ENCODE measurements around the gene DNMT3L. TPM values are rescaled to one million over a fixed set of nuclear protein-coding genes. Genes with fewer than 3 reads are reported as not detected.

DNMT3L gene
- total RNA-seq: not detected

DNA sequence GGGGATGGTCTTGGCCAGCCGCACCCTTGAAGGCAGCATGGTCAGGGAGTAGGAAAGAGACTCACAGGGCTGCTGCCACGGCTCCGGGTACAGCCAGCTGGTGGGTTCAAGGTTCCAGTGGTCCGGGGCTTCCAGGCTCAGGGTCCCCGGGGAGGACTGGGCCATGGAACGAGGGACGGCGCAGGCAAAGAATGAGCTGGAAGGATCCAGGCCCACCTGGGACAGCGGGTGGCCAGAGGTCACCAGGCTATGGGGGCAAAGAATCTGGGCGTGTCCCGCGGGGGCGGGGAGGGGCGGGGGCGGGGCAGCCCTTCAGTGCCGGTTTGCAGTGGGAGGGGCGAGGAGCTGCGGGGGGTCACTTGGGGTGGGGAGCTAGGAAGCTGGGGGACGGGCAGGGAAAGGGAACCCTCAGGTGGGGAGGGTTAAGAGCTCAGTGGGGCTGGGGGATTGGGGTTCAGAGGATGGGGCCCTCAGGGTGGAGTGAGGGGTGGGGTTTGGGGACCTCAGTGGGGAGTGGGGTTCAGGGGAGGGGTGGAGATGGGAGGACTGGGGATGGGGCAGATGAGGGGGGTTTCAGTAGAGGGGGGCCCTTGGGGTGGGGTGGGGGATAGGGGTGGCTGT lies at the start of gene DNMT3L:
TSS of gene DNMT3L (minus strand) at position 223 of the 621 bp plus-strand sequence. CDS start 638 bp downstream, outside the sequence.
- TF ChIP-seq POLR2AphosphoS5 (IDR thresholded peaks at IDR 0.05): no peak
- TF ChIP-seq, protein P1, sequence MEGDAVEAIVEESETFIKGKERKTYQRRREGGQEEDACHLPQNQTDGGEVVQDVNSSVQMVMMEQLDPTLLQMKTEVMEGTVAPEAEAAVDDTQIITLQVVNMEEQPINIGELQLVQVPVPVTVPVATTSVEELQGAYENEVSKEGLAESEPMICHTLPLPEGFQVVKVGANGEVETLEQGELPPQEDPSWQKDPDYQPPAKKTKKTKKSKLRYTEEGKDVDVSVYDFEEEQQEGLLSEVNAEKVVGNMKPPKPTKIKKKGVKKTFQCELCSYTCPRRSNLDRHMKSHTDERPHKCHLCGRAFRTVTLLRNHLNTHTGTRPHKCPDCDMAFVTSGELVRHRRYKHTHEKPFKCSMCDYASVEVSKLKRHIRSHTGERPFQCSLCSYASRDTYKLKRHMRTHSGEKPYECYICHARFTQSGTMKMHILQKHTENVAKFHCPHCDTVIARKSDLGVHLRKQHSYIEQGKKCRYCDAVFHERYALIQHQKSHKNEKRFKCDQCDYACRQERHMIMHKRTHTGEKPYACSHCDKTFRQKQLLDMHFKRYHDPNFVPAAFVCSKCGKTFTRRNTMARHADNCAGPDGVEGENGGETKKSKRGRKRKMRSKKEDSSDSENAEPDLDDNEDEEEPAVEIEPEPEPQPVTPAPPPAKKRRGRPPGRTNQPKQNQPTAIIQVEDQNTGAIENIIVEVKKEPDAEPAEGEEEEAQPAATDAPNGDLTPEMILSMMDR (IDR thresholded peaks at IDR 0.05): no peak
- Histone ChIP-seq H3K36me3 (no peaks in the 10 kb centered on the region), H3K4me1 (no peaks in the 10 kb centered on the region), H3K27me3 (peaks cover 0 to 36% (median 0%) of the 10 kb centered on the region in 4 donors), H3K27ac (replicated peaks in 1 of 4) (no peak within 1 kb of the TSS), H3K9me3 (peaks cover 0 to 9% (median 5%) of the 10 kb centered on the region in 4 donors), H3K4me3 (no peak within 1 kb of the TSS)
- intact Hi-C loops (cut with DNase I): no loop called here
- WGBS: 62% methylated on average over 10 of the region's 19 CpGs
- no peak for DNase-seq (ENCODE audit: extremely low spot score)

DNA sequence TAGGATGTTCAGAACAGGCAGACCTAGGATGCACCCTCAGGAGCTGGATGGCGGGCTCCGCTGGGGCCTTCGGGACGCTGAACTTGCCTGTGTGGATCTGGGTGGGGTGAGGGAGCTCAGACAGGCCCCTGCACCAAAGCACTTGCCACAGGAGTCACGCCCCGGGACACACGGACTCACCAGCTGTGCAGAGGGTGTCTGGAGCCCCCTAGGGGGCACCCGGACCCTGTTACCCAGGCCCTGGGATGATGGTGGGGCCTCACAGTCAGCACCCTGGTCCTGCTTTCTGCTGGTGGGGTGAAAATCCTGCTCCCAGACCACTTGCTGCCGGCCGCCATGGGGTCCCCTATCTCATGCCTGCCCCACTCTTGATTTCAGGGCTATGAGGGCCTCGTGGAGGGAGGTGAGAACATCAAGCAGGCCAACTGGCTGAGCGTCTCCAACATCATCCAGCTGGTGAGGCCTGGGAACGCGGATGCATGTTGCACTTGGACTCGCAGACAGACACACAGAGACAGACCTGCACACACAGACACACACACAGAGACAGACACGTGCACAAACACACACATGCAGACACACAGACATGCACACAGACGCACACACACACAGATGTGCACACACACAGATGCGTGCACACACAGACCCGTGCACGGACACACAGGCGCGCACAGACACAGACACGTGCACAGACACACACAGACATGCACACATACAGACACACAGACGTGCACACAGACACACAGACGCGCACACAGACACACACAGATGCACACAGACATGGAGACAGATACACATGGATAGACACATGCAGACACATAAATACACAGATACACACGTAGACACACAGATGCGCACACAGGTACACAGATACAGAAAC lies 49.2 kb upstream of the DNMT3L start:
- intact Hi-C loops (cut with DNase I): no loop called here
- H3K27me3 ChIP-seq: no peaks in the 10 kb centered on the region
- peaks cover 44 to 86% (median 84%) of the 10 kb centered on the region in 4 donors for H3K36me3 ChIP-seq
- H3K27ac ChIP-seq (replicated peaks in 1 of 4): no peak overlapping the region
- no peak overlapping the region for H3K4me3 ChIP-seq
- no peak for DNase-seq (ENCODE audit: extremely low spot score)
- WGBS: 82% methylated on average over 20 of the region's 28 CpGs
- peaks cover under 1 to 20% (median 7%) of the 10 kb centered on the region in 4 donors for H3K4me1 ChIP-seq
- TF ChIP-seq EP300 (IDR thresholded peaks at IDR 0.05) (no peak), POLR2AphosphoS5 (IDR thresholded peaks at IDR 0.05) (no peak), POLR2A (IDR thresholded peaks at IDR 0.05; ENCODE audit: low read depth) (no peak)
- H3K9me3 ChIP-seq: no peaks in the 10 kb centered on the region

DNA sequence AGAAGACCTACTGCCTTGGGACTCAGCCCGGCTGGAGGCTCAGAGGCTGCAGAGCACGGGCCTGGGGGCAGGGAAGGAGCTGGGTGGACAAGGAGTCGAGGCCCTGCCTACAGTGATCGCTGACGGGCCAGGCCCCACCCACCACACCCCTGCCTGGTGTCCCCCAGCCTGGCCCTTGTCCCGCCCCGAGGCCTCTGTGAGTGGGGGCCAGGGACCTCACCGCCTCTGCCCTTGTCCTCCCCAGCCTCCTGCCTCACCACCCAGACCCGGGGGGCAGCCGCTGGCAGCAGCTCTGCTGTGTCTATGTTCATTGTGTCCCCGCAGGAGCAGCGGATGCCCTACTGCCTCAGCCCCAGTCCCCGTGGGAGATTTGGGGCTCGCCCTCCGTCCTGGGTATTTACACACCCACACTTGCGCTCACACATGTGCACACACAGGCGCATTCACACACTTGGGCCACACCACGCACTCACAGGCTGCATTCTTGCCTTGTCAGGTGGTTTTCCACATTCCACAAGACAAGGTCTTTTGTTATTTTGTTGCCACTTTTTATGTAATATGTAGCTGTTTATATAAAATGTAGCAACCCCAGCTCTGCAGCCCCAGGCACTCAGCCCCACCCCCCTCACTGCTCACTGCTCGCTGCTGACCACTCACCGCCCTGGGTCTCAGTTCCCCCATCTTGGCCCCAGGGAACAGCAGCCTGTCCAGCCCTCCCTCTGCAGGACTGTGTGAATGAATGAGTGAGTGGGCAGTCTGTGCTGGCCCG lies 45.4 kb upstream of the DNMT3L start:
- no peak for DNase-seq (ENCODE audit: extremely low spot score)
- Histone ChIP-seq H3K27me3 (no peaks in the 10 kb centered on the region), H3K36me3 (peaks cover 17 to 50% (median 48%) of the 10 kb centered on the region in 4 donors), H3K27ac (replicated peaks in 1 of 4) (no peak overlapping the region), H3K9me3 (no peaks in the 10 kb centered on the region), H3K4me3 (no peak overlapping the region), H3K4me1 (peaks cover 38 to 56% (median 44%) of the 10 kb centered on the region in 4 donors)
- TF ChIP-seq POLR2A (IDR thresholded peaks at IDR 0.05; ENCODE audit: low read depth) (no peak), POLR2AphosphoS5 (IDR thresholded peaks at IDR 0.05) (no peak), EP300 (IDR thresholded peaks at IDR 0.05) (no peak)
- TF ChIP-seq, protein P1 (IDR thresholded peaks at IDR 0.05): no peak
- 94% methylated on average over 15 of the region's 21 CpGs for WGBS
- intact Hi-C loops (cut with DNase I): no loop called here

DNA sequence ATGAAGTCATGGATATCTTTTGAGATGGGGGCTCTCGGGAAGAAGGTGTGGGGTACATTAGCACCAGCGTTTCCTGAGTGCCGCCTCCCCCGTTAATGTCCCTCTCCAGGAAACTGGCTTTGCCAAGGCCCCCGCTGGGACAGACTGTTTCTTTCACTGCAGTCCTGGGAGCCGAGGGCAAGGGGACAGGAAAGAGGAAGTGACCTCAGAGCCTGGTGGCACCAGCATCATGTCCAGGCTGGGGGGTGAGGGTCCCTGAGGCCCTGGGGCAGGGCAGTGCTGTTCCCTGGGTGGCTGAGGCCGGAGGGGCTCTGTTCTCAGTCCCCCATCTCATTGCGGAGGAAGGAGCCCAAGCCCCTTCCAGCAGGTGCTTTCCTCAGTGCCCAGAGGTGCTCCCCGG lies 44.0 kb upstream of the DNMT3L start:
- WGBS: 95% methylated on average over 3 of the region's 9 CpGs
- DNase-seq (ENCODE audit: extremely low spot score): no peak
- Histone ChIP-seq H3K36me3 (peaks cover 4 to 36% (median 33%) of the 10 kb centered on the region in 4 donors), H3K4me1 (peaks cover 52 to 70% (median 58%) of the 10 kb centered on the region in 4 donors), H3K27ac (replicated peaks in 1 of 4) (peak overlapping the region in 1 of 4 donors; percentile 40), H3K9me3 (no peaks in the 10 kb centered on the region), H3K4me3 (no peak overlapping the region), H3K27me3 (no peaks in the 10 kb centered on the region)
- intact Hi-C loops (cut with DNase I): no loop called here
- TF ChIP-seq, protein P1 (IDR thresholded peaks at IDR 0.05): no peak
- TF ChIP-seq EP300 (IDR thresholded peaks at IDR 0.05): no peak
- no peak for TF ChIP-seq POLR2A (IDR thresholded peaks at IDR 0.05; ENCODE audit: low read depth)
- TF ChIP-seq POLR2AphosphoS5 (IDR thresholded peaks at IDR 0.05): no peak
